Measurements from ENCODE around the gene MEST.
"Not testable (repeated sequence)": the region's sequence is repeated elsewhere in the genome, so short reads cannot be mapped to it uniquely, and the experiment has no call there.

MEST gene

GRCh38 chr7:130485734-130486113, 6.2 kb upstream of the MEST start:
- no peak for DNase-seq (ENCODE audit: low read depth)

GRCh38 chr7:130486114-130486953, 5.6 kb upstream of the MEST start:
- no peak for DNase-seq (ENCODE audit: low read depth)

- no peak for DNase-seq (ENCODE audit: low read depth)
Observed at GRCh38 chr7:130486954-130487436, 4.9 kb upstream of the MEST start.

- no peak for DNase-seq (ENCODE audit: low read depth)
Observed at GRCh38 chr7:130488392-130489139, 3.3 kb upstream of the MEST start.

- DNase-seq (ENCODE audit: low read depth): no peak
Observed at GRCh38 chr7:130489140-130489983, 2.5 kb upstream of the MEST start.

GRCh38 chr7:130490311-130490791, 1.5 kb upstream of the MEST start:
- no peak for DNase-seq (ENCODE audit: low read depth)

GRCh38 chr7:130490888-130491804, 739 bp upstream of the MEST start:
- DNase-seq (ENCODE audit: low read depth): no peak

GRCh38 chr7:130492523-130493274, 814 bp downstream of the MEST start:
- no peak for DNase-seq (ENCODE audit: low read depth)

GRCh38 chr7:130493275-130493873, 1.5 kb downstream of the MEST start:
- DNase-seq (ENCODE audit: low read depth): no peak

- DNase-seq (ENCODE audit: low read depth): no peak
Observed at GRCh38 chr7:130494431-130494858, 2.6 kb downstream of the MEST start.

GRCh38 chr7:130500463-130500862, 8.6 kb downstream of the MEST start:
- no peak for DNase-seq (ENCODE audit: low read depth)

- DNase-seq (ENCODE audit: low read depth): no peak
Observed at GRCh38 chr7:130500910-130501309, 9.0 kb downstream of the MEST start.

- no peak for DNase-seq (ENCODE audit: low read depth)
Observed at GRCh38 chr7:130505753-130506152, 13.9 kb downstream of the MEST start.

GRCh38 chr7:130506358-130506757, 14.5 kb downstream of the MEST start:
- no peak for DNase-seq (ENCODE audit: low read depth)

- not testable (repeated sequence) for DNase-seq (ENCODE audit: low read depth)
Observed at GRCh38 chr7:130512038-130512437, 20.2 kb downstream of the MEST start.

- no peak for DNase-seq (ENCODE audit: low read depth)
Observed at GRCh38 chr7:130513447-130513846, 21.6 kb downstream of the MEST start.

GRCh38 chr7:130515315-130516040, 23.6 kb downstream of the MEST start:
- no peak for DNase-seq (ENCODE audit: low read depth)

GRCh38 chr7:130521258-130521951, 29.5 kb downstream of the MEST start:
- DNase-seq (ENCODE audit: low read depth): no peak
